Measurements from ENCODE around the gene KIF13A. TPM values are rescaled to one million over a fixed set of nuclear protein-coding genes. Genes with fewer than 3 reads are reported as not detected.
"Not testable (repeated sequence)": the region's sequence is repeated elsewhere in the genome, so short reads cannot be mapped to it uniquely, and the experiment has no call there.

The KIF13A gene
- total RNA-seq, 1 donor from 2014 or later, result not detected

GRCh38 chr6:18019539-18020534, 32.4 kb upstream of the KIF13A start:
- Mint-ChIP-seq H3K9me3 (no peaks in the 10 kb centered on the region), H3K4me3 (no peak overlapping the region), H3K36me3 (ENCODE audit: low read depth) (no peaks in the 10 kb centered on the region), H3K27ac (no peak overlapping the region), H3K4me1 (ENCODE audit: low read depth) (no peaks in the 10 kb centered on the region), H3K27me3 (ENCODE audit: insufficient read depth) (no peaks in the 10 kb centered on the region)
- intact Hi-C loops (cut with micrococcal nuclease), result no loop called here
- no peak for DNase-seq (ENCODE audit: low spot score)

GRCh38 chr6:18019133-18019532, 31.7 kb upstream of the KIF13A start:
- H3K36me3 Mint-ChIP-seq (ENCODE audit: low read depth); intact Hi-C loops (cut with micrococcal nuclease); H3K4me3 Mint-ChIP-seq; H3K9me3 Mint-ChIP-seq; DNase-seq (ENCODE audit: low spot score); H3K4me1 Mint-ChIP-seq (ENCODE audit: low read depth); H3K27me3 Mint-ChIP-seq (ENCODE audit: insufficient read depth); H3K27ac Mint-ChIP-seq: not testable (repeated sequence)

- no peaks in the 10 kb centered on the region for H3K9me3 Mint-ChIP-seq
- H3K27ac Mint-ChIP-seq, result no peak overlapping the region
These were observed 29.3 kb upstream of the KIF13A start for GRCh38 chr6:18016698-18017097.

GRCh38 chr6:18016133-18016532, 28.7 kb upstream of the KIF13A start:
- Mint-ChIP-seq H3K27ac (no peak overlapping the region), H3K4me1 (ENCODE audit: low read depth) (no peaks in the 10 kb centered on the region), H3K9me3 (no peaks in the 10 kb centered on the region), H3K36me3 (ENCODE audit: low read depth) (no peaks in the 10 kb centered on the region), H3K4me3 (no peak overlapping the region), H3K27me3 (ENCODE audit: insufficient read depth) (peaks cover 3% of the 10 kb centered on the region)
- no peak for DNase-seq (ENCODE audit: low spot score)
- intact Hi-C loops (cut with micrococcal nuclease), result no loop called here

More at GRCh38 chr6:18016698-18017097, 29.3 kb upstream of the KIF13A start:
- intact Hi-C loops (cut with micrococcal nuclease), result no loop called here
- Mint-ChIP-seq H3K4me1 (ENCODE audit: low read depth) (no peaks in the 10 kb centered on the region), H3K36me3 (ENCODE audit: low read depth) (no peaks in the 10 kb centered on the region), H3K27me3 (ENCODE audit: insufficient read depth) (peaks cover 3% of the 10 kb centered on the region), H3K4me3 (no peak overlapping the region)
- no peak for DNase-seq (ENCODE audit: low spot score)

- no peaks in the 10 kb centered on the region for H3K36me3 Mint-ChIP-seq (ENCODE audit: low read depth)
- H3K27ac Mint-ChIP-seq, result no peak overlapping the region
- DNase-seq (ENCODE audit: low spot score), result no peak
- intact Hi-C loops (cut with micrococcal nuclease), result no loop called here
- no peak overlapping the region for H3K4me3 Mint-ChIP-seq
- peaks cover 3% of the 10 kb centered on the region for H3K27me3 Mint-ChIP-seq (ENCODE audit: insufficient read depth)
- H3K9me3 Mint-ChIP-seq, result no peaks in the 10 kb centered on the region
- no peaks in the 10 kb centered on the region for H3K4me1 Mint-ChIP-seq (ENCODE audit: low read depth)
These were observed 23.9 kb upstream of the KIF13A start for GRCh38 chr6:18011287-18011686.

GRCh38 chr6:18010540-18010939, 23.1 kb upstream of the KIF13A start:
- H3K9me3 Mint-ChIP-seq; H3K27ac Mint-ChIP-seq; DNase-seq (ENCODE audit: low spot score); H3K4me1 Mint-ChIP-seq (ENCODE audit: low read depth); H3K27me3 Mint-ChIP-seq (ENCODE audit: insufficient read depth); H3K36me3 Mint-ChIP-seq (ENCODE audit: low read depth); H3K4me3 Mint-ChIP-seq; intact Hi-C loops (cut with micrococcal nuclease): not testable (repeated sequence)

GRCh38 chr6:18004256-18004985, 17.0 kb upstream of the KIF13A start:
- Mint-ChIP-seq H3K4me3 (no peak overlapping the region), H3K27ac (no peak overlapping the region), H3K9me3 (no peaks in the 10 kb centered on the region), H3K4me1 (ENCODE audit: low read depth) (no peaks in the 10 kb centered on the region), H3K36me3 (ENCODE audit: low read depth) (no peaks in the 10 kb centered on the region), H3K27me3 (ENCODE audit: insufficient read depth) (peaks cover 5% of the 10 kb centered on the region)
- DNase-seq (ENCODE audit: low spot score), result no peak
- intact Hi-C loops (cut with micrococcal nuclease), result no loop called here

GRCh38 chr6:17999425-17999824, 12.0 kb upstream of the KIF13A start:
- no peak for DNase-seq (ENCODE audit: low spot score)
- H3K27me3 Mint-ChIP-seq (ENCODE audit: insufficient read depth), result peaks cover 18% of the 10 kb centered on the region

GRCh38 chr6:17998442-17998841, 11.0 kb upstream of the KIF13A start:
- Mint-ChIP-seq H3K27ac (no peak overlapping the region), H3K4me1 (ENCODE audit: low read depth) (no peaks in the 10 kb centered on the region), H3K4me3 (no peak overlapping the region), H3K36me3 (ENCODE audit: low read depth) (no peaks in the 10 kb centered on the region), H3K9me3 (no peaks in the 10 kb centered on the region), H3K27me3 (ENCODE audit: insufficient read depth) (peaks cover 19% of the 10 kb centered on the region)
- no peak for DNase-seq (ENCODE audit: low spot score)
- intact Hi-C loops (cut with micrococcal nuclease), result no loop called here

More at GRCh38 chr6:17999425-17999824, 12.0 kb upstream of the KIF13A start:
- H3K9me3 Mint-ChIP-seq, result no peaks in the 10 kb centered on the region
- no peaks in the 10 kb centered on the region for H3K4me1 Mint-ChIP-seq (ENCODE audit: low read depth)
- no peaks in the 10 kb centered on the region for H3K36me3 Mint-ChIP-seq (ENCODE audit: low read depth)
- intact Hi-C loops (cut with micrococcal nuclease), result no loop called here
- H3K4me3 Mint-ChIP-seq, result no peak overlapping the region
- no peak overlapping the region for H3K27ac Mint-ChIP-seq

GRCh38 chr6:17998003-17998402, 10.6 kb upstream of the KIF13A start:
- Mint-ChIP-seq H3K36me3 (ENCODE audit: low read depth) (no peaks in the 10 kb centered on the region), H3K27me3 (ENCODE audit: insufficient read depth) (peaks cover 19% of the 10 kb centered on the region), H3K4me1 (ENCODE audit: low read depth) (no peaks in the 10 kb centered on the region), H3K9me3 (no peaks in the 10 kb centered on the region), H3K27ac (no peak overlapping the region), H3K4me3 (no peak overlapping the region)
- intact Hi-C loops (cut with micrococcal nuclease), result no loop called here
- no peak for DNase-seq (ENCODE audit: low spot score)

- Mint-ChIP-seq H3K36me3 (ENCODE audit: low read depth) (no peaks in the 10 kb centered on the region), H3K9me3 (no peaks in the 10 kb centered on the region), H3K27me3 (ENCODE audit: insufficient read depth) (peaks cover 27% of the 10 kb centered on the region), H3K4me1 (ENCODE audit: low read depth) (no peaks in the 10 kb centered on the region), H3K27ac (no peak overlapping the region), H3K4me3 (no peak overlapping the region)
- no peak for DNase-seq (ENCODE audit: low spot score)
- intact Hi-C loops (cut with micrococcal nuclease), result no loop called here
These were observed 8.0 kb upstream of the KIF13A start for GRCh38 chr6:17995414-17995813.

- no peaks in the 10 kb centered on the region for H3K36me3 Mint-ChIP-seq (ENCODE audit: low read depth)
- no peaks in the 10 kb centered on the region for H3K9me3 Mint-ChIP-seq
- H3K27me3 Mint-ChIP-seq (ENCODE audit: insufficient read depth), result peaks cover 34% of the 10 kb centered on the region
- DNase-seq (ENCODE audit: low spot score), result no peak
- H3K4me1 Mint-ChIP-seq (ENCODE audit: low read depth), result no peaks in the 10 kb centered on the region
- no peak overlapping the region for H3K4me3 Mint-ChIP-seq
- intact Hi-C loops (cut with micrococcal nuclease), result no loop called here
- no peak overlapping the region for H3K27ac Mint-ChIP-seq
These were observed 6.6 kb upstream of the KIF13A start for GRCh38 chr6:17994019-17994418.

- Mint-ChIP-seq H3K27me3 (ENCODE audit: insufficient read depth) (peaks cover 59% of the 10 kb centered on the region), H3K36me3 (ENCODE audit: low read depth) (peaks cover 4% of the 10 kb centered on the region), H3K9me3 (no peaks in the 10 kb centered on the region), H3K4me3 (peak overlapping the region; percentile 85), H3K4me1 (ENCODE audit: low read depth) (peaks cover 9% of the 10 kb centered on the region), H3K27ac (no peak overlapping the region)
- no peak for DNase-seq (ENCODE audit: low spot score)
- intact Hi-C loops (cut with micrococcal nuclease), result loop anchor here (1.0 to 10.0 kb wide), 4 partner anchors 127 to 516 kb away; partner anchors contain the start of genes FAM8A1 and NHLRC1
These were observed 1.0 kb upstream of the KIF13A start for GRCh38 chr6:17988422-17988944.
